ENCODE results near the gene ACO2.
A peak's percentile ranks its signal among the peaks of the same experiment; 100 is the strongest.

ACO2 gene

DNA sequence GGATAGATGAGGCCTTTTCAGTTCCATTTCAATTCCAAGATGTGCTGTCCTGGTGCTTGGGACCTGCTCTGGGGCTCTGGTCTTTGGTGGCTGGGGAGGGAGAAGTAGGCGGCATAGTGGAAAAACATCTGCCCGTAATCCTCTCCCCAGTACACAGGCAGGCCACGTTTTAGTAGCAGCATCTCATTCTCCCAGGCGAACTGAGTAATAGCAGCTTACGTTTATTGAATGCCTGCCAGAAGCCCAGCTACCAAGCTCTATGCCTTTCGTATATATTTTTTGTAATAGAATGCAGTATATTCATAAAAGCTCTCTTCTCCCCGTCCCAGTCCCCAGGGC is 11.4 kb downstream of the ACO2 start:
- no peak for DNase-seq
- Mint-ChIP-seq H3K36me3 (ENCODE audit: low read depth) (no peaks in the 10 kb centered on the region), H3K4me3 (no peak overlapping the region), H3K9me3 (no peaks in the 10 kb centered on the region), H3K4me1 (peaks cover 9% of the 10 kb centered on the region), H3K27me3 (ENCODE audit: low read depth, poor library complexity) (no peaks in the 10 kb centered on the region), H3K27ac (no peak overlapping the region)
- TF ChIP-seq CTCF (IDR thresholded peaks at IDR 0.05), result no peak

DNA sequence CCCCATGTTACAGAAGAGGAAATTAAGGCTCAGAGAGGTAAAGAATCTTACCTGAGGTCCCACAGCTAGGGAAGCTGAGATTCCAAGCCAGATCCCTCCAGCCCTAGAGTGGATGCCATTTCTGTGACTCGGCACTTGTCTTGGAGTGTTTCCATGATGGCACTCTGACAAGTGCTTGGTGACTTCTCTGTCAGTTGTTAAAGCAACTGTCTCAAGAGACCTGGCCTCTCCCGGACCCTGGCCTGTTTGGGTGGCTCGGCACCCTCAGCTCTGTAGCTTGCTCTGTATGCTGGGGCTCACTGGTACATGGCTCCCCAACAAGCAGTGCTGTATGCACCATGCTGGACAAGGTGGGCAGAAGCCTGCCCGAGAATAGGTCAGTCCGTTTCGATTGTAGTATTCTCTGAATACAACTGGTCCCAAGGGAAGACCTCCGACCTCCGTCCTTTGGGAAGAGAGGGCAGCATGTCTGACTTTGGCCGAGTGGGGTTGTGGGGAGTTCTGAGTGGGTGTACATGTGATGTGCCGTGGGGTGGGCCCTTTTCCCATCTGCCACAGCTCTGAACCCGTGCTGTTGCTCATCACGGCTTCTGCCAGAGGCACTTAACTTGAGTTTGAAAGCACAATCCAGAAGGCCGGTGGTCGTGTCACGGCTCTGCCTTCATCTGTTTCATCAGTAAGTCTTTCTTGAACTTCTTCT is 12.4 kb downstream of the ACO2 start:
- no peak overlapping the region for H3K27ac Mint-ChIP-seq
- no peaks in the 10 kb centered on the region for H3K27me3 Mint-ChIP-seq (ENCODE audit: low read depth, poor library complexity)
- no peak for TF ChIP-seq CTCF (IDR thresholded peaks at IDR 0.05)
- peaks cover 14% of the 10 kb centered on the region for H3K4me1 Mint-ChIP-seq
- DNase-seq, result no peak
- H3K9me3 Mint-ChIP-seq, result no peaks in the 10 kb centered on the region
- H3K4me3 Mint-ChIP-seq, result no peak overlapping the region
- H3K36me3 Mint-ChIP-seq (ENCODE audit: low read depth), result no peaks in the 10 kb centered on the region

GRCh38 chr22:41481925-41482318 is 13.0 kb downstream of the ACO2 start:
- H3K27ac Mint-ChIP-seq, result no peak overlapping the region
- H3K4me3 Mint-ChIP-seq, result no peak overlapping the region
- H3K4me1 Mint-ChIP-seq, result peaks cover 17% of the 10 kb centered on the region
- no peaks in the 10 kb centered on the region for H3K9me3 Mint-ChIP-seq
- no peak for DNase-seq
- H3K36me3 Mint-ChIP-seq (ENCODE audit: low read depth), result no peaks in the 10 kb centered on the region
- H3K27me3 Mint-ChIP-seq (ENCODE audit: low read depth, poor library complexity), result no peaks in the 10 kb centered on the region
- no peak for TF ChIP-seq CTCF (IDR thresholded peaks at IDR 0.05)

- H3K36me3 Mint-ChIP-seq (ENCODE audit: low read depth), result no peaks in the 10 kb centered on the region
- TF ChIP-seq CTCF (IDR thresholded peaks at IDR 0.05), result no peak
- H3K27ac Mint-ChIP-seq, result peak overlapping the region; percentile 17
- no peak for DNase-seq
- H3K4me1 Mint-ChIP-seq, result peaks cover 21% of the 10 kb centered on the region
- no peaks in the 10 kb centered on the region for H3K9me3 Mint-ChIP-seq
- H3K4me3 Mint-ChIP-seq, result no peak overlapping the region
- no peaks in the 10 kb centered on the region for H3K27me3 Mint-ChIP-seq (ENCODE audit: low read depth, poor library complexity)
These were observed 13.5 kb downstream of the ACO2 start for GRCh38 chr22:41482319-41482935.

DNA sequence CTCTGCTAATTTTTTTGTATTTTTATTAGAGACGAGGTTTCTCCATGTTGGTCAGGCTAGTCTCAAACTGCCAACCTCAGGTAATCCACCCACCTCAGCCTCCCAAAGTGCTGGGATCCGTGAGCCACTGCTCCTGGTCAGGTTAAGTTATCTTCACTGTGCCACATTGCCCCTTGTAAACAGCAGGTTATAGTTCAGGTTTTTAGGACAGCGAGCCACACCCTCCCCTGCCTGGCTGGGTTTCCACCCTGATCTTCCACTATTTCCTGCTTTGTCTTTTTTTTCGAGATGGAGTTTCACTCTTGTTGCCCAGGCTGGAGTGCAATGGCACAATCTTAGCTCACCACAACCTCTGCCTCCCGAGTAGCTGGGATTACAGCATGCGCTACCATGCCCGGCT is 16.1 kb downstream of the ACO2 start:
- Mint-ChIP-seq H3K4me1 (peaks cover 13% of the 10 kb centered on the region), H3K27me3 (ENCODE audit: low read depth, poor library complexity) (no peaks in the 10 kb centered on the region), H3K36me3 (ENCODE audit: low read depth) (no peaks in the 10 kb centered on the region), H3K9me3 (no peaks in the 10 kb centered on the region), H3K27ac (no peak overlapping the region), H3K4me3 (no peak overlapping the region)
- no peak for DNase-seq
- TF ChIP-seq CTCF (IDR thresholded peaks at IDR 0.05), result no peak
